AG20443 (cell line): Measurements from ENCODE around the gene KRT86.

Experiments
- DNase-seq: peaks from one replicate; pipeline ENCODE4 v3.0.0; 2012; ENCODE audit warnings: low spot score, mixed read lengths

The KRT86 gene

DNA sequence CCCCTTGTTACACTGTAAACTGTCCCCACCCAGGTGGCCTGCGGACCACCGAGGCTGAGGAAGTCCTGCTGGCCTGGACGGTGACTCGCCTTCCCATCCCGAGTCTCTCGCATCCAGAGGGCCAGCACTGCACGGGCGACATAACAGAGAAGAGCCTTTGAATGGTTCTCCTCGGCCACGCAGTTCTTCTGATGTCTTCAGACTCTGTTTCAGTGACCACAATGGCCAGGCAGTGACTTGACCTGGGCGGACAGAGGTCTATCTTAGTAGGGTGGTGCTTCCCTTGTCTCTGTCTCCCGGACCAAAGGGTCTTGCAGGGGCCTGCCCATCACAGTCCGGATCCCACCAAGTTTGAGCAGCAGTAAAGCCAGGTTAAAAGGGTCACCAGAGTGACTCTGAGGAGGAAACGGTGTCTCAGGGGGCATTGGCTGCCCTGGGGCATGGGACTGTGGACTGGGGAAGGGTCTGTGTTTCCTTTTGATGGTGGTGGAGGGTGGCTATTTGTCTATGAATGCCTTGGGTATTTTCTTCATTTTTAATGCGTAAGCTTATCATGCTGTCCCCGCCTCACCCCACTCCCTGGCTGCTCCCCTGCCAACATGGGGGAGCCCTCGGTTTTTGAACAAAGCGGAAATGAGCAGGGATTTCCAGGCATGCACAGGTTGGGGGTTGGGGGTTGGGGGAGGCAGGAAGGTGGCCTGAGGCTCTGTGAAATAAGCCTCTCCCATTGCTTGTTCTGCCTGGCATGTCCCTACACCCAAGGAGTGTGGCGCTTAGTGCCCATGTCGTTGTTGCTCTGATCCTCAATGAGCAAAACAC is 82.5 kb downstream of the KRT86 start:
- DNase-seq = no peak
